T-helper 17 cell (primary cell): ENCODE measurements around the gene PTPRN2. TPM values are rescaled to one million over a fixed set of nuclear protein-coding genes. Genes with fewer than 3 reads are reported as not detected.

Source experiments
- ATAC-seq: fragments of 150-1000 bp; cut with Tn5 transposase; 2 replicates; pipeline ENCODE4 v1.10.0; 2021; ENCODE audit warnings: mild to moderate bottlenecking, moderate library complexity
- DNase-seq, 3 donors: peaks; one replicate each; pipeline versions ENCODE4 v3.0.0 to v3.0.0-alpha.2; 2020 to 2021
- H3K9me3 ChIP-seq: one replicate; pipeline ENCODE4 v1.7.0; 2013; ENCODE audit warnings: low read length, mild to moderate bottlenecking; ENCODE audit not compliant: control insufficient read depth, poor library complexity, severe bottlenecking
- H3K27ac Mint-ChIP-seq: one replicate; pipeline ENCODE4 v1.8.0; 2022; ENCODE audit warnings: mild to moderate bottlenecking, moderate library complexity, mixed read lengths
- H3K27me3 Mint-ChIP-seq: one replicate; pipeline ENCODE4 v1.8.0; 2022; ENCODE audit warnings: mixed read lengths
- H3K36me3 Mint-ChIP-seq: one replicate; pipeline ENCODE4 v1.8.0; 2022; ENCODE audit warnings: low read depth, mixed read lengths
- H3K4me1 Mint-ChIP-seq: one replicate; pipeline ENCODE4 v1.8.0; 2022; ENCODE audit warnings: mild to moderate bottlenecking, mixed read lengths
- H3K4me3 Mint-ChIP-seq: one replicate; pipeline ENCODE4 v1.8.0; 2022; ENCODE audit warnings: mild to moderate bottlenecking, moderate library complexity, mixed read lengths
- total RNA-seq, 4 donors: library from RNA in 2 of 4; stranded (reverse) in 2 of 4; gene quantifications; one replicate each; pipeline ENCODE4 v1.2.3 and lab custom pipeline; 2022 to 2026

PTPRN2 gene
- total RNA-seq, 2 donors from 2014 or later = 0.42 to 0.57 TPM

DNA sequence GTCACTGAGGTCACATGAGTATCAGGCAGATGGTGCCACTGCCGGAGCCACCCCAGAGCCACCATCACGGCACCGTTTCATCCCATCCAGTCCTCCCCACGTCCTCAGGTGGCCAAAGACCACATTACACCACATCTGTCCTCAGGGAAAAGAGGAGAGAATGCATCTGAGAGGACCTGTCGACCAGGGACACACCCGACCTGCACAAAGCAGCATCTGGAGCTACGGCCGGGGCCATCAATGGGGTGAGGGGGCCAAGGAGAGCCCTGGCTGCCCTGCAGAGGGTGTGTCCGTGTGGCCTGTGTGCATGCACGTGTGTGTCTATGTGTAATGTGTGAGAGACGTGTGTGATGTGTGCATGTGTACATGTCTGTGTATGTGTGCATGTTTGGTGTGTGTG is 770.2 kb downstream of the PTPRN2 start:
- Mint-ChIP-seq H3K36me3 (no peaks in the 10 kb centered on the region), H3K4me3 (no peak overlapping the region), H3K4me1 (peaks cover 3% of the 10 kb centered on the region), H3K27ac (no peak overlapping the region), H3K27me3 (no peaks in the 10 kb centered on the region)
- H3K9me3 ChIP-seq = no peaks in the 10 kb centered on the region
- no peak for ATAC-seq
- DNase-seq = no peak

DNA sequence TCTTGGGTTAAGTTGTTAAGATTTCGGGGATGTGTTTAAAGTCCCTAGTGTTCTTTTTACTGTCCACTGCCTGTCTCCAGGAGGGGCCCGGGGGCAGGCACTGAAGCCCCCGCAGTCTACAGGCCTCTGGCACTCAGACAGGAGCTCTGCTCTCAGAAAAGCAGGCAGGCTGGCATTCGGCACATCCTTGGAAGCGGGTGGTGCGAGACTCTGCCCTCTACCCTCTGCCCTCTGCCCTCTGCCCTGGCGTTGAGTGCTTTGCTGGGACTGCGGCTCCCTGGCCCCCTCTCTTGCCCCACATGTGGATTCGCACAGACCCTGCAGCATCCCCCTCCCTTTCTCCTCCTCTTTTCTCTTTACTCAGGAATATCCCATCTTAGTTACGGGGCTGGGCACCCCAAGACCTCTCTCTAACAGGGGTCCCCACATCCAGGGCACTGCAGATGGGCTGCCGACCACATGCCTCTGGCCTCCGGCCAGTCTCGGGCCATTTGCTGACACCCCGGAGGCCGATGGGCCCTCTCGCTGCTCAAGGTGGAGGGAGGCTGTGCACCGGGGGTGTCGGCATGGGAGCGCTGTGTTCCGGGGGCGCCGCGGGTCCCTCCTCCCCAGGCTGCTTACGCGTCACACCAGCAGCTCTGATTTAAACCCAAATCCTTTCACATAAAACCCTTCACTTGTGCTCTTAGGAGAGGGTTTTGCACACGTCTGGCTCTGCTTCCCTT is 770.9 kb downstream of the PTPRN2 start:
- ATAC-seq (no peak), DNase-seq (no peak)
- no peaks in the 10 kb centered on the region for H3K9me3 ChIP-seq
- Mint-ChIP-seq H3K27me3 (peaks cover 5% of the 10 kb centered on the region), H3K36me3 (no peaks in the 10 kb centered on the region), H3K4me1 (peaks cover 3% of the 10 kb centered on the region), H3K27ac (no peak overlapping the region), H3K4me3 (no peak overlapping the region)

DNA sequence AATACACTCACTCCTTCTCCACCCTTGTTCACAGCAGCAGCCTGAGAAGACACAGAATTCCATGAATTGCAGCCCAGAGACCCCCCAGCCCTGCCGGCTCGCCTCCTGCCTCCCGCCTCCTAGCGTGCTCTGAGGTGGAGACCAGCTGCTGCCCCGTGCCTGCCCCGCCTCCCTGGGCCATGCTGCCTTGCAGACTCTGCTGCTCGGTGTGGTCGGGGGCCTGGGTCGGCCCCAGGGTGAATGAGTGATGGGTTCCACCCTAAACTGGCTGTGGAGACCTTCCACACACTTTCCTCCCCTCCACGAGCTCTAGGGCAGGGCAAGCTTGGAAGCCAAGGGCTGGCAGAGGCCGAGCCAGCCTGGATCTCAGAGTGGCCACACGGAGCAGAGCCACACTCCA is 771.5 kb downstream of the PTPRN2 start:
- no peak overlapping the region for H3K27ac Mint-ChIP-seq
- no peaks in the 10 kb centered on the region for H3K36me3 Mint-ChIP-seq
- H3K4me1 Mint-ChIP-seq = peaks cover 3% of the 10 kb centered on the region
- H3K4me3 Mint-ChIP-seq = no peak overlapping the region
- DNase-seq = no peak
- peaks cover 5% of the 10 kb centered on the region for H3K27me3 Mint-ChIP-seq
- H3K9me3 ChIP-seq = no peaks in the 10 kb centered on the region
- ATAC-seq = no peak

DNA sequence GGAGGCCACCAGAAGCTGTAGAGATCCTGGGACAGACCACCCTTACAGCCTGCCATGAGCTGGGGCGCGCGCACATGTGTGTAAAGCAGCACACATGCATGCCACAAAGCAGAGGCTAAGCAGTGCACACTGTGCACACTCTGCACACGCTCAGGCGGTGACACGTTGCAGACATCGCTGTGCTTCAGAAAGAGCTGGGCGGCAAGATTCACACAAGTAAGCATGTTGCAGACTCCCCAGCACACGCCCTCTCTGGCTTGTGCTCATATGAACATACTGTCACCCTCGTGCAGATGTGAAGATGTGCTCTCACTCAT is 772.0 kb downstream of the PTPRN2 start:
- H3K36me3 Mint-ChIP-seq = no peaks in the 10 kb centered on the region
- H3K27me3 Mint-ChIP-seq = peaks cover 5% of the 10 kb centered on the region
- H3K4me3 Mint-ChIP-seq = no peak overlapping the region
- H3K4me1 Mint-ChIP-seq = peaks cover 3% of the 10 kb centered on the region
- ATAC-seq (no peak), DNase-seq (no peak)
- H3K9me3 ChIP-seq = no peaks in the 10 kb centered on the region
- H3K27ac Mint-ChIP-seq = no peak overlapping the region

DNA sequence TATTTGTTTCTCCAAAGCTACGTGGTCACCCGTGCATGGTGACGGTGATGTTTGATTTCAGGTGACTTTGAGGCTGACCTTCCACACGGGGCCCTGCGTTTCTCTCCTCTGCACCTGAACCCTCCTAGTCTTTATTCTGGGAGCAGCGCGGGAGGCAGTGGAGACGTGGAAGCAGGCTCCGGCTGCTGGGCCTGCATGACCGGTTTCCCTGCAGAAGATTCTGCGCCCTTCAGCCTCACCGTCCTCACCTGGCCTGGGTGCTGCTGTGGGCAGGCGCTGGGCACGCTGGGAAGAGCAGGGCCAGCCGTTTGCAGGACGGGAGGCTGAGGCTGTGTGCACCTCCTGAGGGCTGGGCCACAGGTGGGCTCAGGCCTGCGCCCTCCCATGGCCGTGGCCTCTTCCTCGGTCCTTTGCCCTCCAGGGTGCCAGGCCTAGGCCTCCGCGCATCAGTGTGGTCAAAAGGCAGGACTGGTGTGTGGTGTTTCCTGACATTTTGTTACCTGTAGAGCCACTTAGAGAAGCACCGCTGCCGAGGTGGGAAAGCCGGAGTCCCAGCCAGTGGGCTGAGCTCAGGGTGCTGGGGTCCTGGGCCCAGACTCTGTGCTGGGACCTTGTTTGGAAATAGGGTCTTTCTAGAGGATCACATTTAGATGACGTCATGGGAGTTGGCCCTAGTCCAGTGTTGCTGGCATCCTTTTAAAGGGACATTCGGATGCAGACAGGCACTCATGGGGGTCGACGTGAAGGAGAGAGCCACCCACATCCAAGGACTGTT is 772.5 kb downstream of the PTPRN2 start:
- no peaks in the 10 kb centered on the region for H3K9me3 ChIP-seq
- H3K4me3 Mint-ChIP-seq = no peak overlapping the region
- peaks cover 5% of the 10 kb centered on the region for H3K27me3 Mint-ChIP-seq
- H3K36me3 Mint-ChIP-seq = no peaks in the 10 kb centered on the region
- peaks cover 3% of the 10 kb centered on the region for H3K4me1 Mint-ChIP-seq
- DNase-seq = no peak
- no peak for ATAC-seq
- H3K27ac Mint-ChIP-seq = no peak overlapping the region

DNA sequence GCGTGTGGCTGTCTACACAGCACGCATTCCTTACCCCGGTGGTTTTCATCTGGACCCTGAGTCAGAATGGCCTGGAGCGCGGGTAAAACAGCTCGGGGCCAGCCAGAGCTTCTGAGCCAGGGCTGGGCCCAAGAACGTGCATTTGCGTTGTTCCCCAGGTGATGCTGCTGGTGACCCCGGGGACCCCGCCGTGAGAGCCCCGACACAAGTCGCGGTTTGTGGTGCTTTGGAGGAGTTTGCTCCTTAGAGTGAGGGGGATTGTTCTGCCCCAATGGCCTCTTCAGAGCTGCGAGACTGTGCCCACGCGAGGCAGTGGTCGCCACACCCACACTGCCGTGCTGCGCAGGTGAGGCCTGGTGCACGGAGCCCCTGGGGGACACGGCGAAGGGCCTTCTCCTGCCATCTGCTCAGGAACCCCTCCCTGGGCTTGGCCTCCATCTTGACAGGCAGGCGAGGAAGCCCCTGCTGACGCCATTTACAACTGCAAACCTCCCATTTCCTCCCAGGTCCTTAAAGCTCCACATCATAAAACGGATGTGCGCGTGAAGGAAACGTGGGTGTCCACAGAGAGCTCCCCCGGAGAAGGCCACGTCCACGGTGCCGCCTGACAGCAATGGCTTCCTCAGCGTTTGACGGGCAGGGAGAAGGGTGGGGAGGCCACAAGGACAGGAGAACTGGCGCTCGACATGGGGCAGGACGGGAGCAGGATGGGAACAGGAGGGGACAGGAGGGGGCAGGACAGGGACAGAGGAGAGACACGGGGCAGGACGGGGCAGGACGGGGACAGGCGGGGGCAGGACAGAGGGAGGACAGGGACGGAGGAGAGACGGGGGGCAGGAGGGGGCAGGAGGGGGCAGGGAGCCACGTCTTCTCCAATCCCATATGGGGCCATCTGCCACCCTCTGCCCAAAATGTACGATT is 773.6 kb downstream of the PTPRN2 start:
- ATAC-seq (no peak), DNase-seq (no peak)
- no peaks in the 10 kb centered on the region for H3K36me3 Mint-ChIP-seq
- no peak overlapping the region for H3K4me3 Mint-ChIP-seq
- H3K27me3 Mint-ChIP-seq = peaks cover 5% of the 10 kb centered on the region
- no peaks in the 10 kb centered on the region for H3K9me3 ChIP-seq
- H3K27ac Mint-ChIP-seq = no peak overlapping the region
- H3K4me1 Mint-ChIP-seq = peaks cover 3% of the 10 kb centered on the region

DNA sequence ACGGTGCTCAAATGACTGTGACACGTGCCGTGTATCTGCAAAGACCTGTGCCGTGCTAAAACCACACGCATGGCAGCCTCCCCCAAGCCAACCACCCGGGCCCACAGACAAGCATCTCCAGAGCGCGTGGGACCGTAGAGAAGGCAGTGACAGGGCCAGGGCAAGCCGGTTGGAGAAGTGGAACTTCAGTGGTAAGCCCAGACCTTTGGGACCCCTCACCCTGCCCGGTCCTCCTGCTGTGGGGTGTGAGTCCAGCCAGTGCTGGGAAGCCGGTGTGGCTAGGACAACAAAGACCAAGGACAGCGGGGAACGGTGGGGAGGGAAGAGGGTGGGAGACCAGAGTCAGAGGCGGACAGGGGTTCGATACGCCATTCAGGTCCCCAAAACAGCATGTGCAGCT is 774.6 kb downstream of the PTPRN2 start:
- H3K4me1 Mint-ChIP-seq = peaks cover 3% of the 10 kb centered on the region
- no peak overlapping the region for H3K4me3 Mint-ChIP-seq
- H3K27me3 Mint-ChIP-seq = peaks cover 5% of the 10 kb centered on the region
- no peak overlapping the region for H3K27ac Mint-ChIP-seq
- H3K36me3 Mint-ChIP-seq = no peaks in the 10 kb centered on the region
- DNase-seq (no peak), ATAC-seq (no peak)
- H3K9me3 ChIP-seq = no peaks in the 10 kb centered on the region

DNA sequence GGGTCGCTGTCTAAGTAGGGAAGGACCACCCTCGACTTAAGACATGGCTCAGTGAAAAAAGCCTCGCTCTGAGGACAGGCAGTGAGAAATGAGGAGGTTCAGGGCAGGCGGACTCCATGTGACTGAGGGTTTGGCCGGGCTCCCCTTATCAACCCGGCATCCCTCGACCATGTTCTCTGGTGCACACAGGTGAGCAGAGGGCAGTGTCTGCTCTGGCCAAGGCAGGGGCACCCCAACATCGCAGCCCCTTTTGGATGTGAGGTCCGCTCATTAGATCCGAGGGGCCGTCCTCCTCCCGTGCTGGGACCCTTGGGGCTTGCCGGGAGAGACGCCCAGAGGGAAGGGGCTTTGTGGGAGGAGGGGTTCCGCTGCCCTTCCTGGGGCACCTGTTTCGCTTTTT is 775.7 kb downstream of the PTPRN2 start:
- H3K27me3 Mint-ChIP-seq = peaks cover 5% of the 10 kb centered on the region
- no peak for ATAC-seq
- H3K27ac Mint-ChIP-seq = no peak overlapping the region
- no peaks in the 10 kb centered on the region for H3K9me3 ChIP-seq
- H3K4me3 Mint-ChIP-seq = no peak overlapping the region
- H3K36me3 Mint-ChIP-seq = no peaks in the 10 kb centered on the region
- DNase-seq = no peak
- no peaks in the 10 kb centered on the region for H3K4me1 Mint-ChIP-seq

DNA sequence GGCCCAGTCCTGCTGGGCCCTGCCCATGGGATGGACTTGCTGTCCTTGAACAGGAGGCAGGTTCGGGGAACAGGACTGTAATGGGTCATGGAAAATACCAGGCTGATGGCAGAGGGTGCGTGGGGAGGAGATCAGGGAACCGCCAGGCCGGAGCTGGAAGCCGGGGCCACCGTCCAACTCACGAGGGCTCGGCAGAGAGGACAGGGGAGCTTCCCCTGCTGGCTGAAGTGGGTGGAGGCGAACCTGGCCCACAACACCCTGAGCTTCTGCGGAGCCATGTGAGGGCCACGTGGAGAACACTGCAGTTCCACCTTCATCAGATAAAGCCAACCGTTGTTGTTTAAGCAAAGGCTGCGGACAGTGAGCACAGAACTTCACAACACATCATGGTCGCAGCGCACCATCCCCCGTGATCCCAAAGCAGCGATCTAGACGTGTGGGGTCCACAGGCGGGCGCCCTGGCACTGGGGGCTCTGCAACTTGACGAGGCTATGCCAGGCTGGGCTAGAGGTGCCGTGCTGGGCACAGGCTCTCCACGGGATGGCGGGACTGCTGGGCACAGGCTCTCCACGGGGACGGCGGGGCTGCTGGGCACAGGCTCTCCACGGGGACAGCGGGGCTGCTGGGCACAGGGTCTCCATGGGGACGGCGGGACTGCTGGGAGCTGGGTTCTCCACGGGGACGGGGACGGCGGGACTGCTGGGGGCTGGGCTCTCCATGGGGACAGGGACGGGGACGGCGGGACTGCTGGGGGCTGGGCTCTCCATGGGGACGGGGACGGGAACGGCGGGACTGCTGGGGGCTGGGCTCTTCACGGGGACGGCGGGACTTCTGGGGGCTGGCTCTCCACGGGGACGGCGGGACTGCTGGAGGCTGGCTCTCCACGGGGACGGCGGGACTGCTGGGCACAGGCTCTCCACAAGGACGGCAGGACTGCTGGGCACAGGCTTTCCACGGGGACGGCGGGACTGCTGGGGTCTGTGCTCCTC is 777.5 kb downstream of the PTPRN2 start:
- no peaks in the 10 kb centered on the region for H3K9me3 ChIP-seq
- peaks cover 7% of the 10 kb centered on the region for H3K27me3 Mint-ChIP-seq
- H3K4me3 Mint-ChIP-seq = no peak overlapping the region
- no peak for ATAC-seq
- H3K36me3 Mint-ChIP-seq = no peaks in the 10 kb centered on the region
- no peak for DNase-seq
- H3K4me1 Mint-ChIP-seq = no peaks in the 10 kb centered on the region
- H3K27ac Mint-ChIP-seq = no peak overlapping the region

DNA sequence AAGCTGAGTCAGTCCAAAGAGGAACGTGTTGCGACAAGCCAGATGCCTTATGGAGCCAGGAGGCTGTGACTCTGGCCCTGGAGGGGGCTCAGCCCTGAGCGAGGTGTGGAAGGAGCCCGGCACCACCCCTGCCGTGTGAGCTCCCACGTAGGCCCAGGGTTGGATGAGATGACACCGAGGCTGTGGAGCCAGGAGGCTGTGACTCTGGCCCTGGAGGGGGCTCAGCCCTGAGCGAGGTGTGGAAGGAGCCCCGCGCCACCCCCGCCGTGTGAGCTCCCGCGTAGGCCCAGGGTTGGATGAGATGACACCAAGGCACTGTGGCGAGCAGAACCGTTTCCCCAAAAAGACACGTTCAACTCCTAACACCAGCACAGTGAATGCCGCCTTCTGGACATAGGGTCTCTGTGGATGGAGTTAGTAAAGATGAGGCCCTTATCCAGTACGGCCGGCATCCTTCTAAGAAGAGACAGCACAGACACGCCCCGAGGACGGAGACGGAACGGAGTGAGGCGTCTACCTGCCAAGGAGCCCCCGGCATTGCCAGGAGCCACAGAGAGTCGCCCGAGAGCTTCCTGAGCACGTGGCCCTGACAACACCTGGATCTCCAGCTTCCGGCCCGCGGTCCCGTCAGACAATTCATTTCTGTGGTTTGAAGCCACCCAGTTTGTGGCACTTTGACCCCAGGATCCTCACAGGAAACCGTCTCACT is 778.3 kb downstream of the PTPRN2 start:
- H3K9me3 ChIP-seq = no peaks in the 10 kb centered on the region
- DNase-seq (no peak), ATAC-seq (no peak)
- no peaks in the 10 kb centered on the region for H3K36me3 Mint-ChIP-seq
- H3K27me3 Mint-ChIP-seq = peaks cover 13% of the 10 kb centered on the region
- no peak overlapping the region for H3K4me3 Mint-ChIP-seq
- no peaks in the 10 kb centered on the region for H3K4me1 Mint-ChIP-seq
- no peak overlapping the region for H3K27ac Mint-ChIP-seq

DNA sequence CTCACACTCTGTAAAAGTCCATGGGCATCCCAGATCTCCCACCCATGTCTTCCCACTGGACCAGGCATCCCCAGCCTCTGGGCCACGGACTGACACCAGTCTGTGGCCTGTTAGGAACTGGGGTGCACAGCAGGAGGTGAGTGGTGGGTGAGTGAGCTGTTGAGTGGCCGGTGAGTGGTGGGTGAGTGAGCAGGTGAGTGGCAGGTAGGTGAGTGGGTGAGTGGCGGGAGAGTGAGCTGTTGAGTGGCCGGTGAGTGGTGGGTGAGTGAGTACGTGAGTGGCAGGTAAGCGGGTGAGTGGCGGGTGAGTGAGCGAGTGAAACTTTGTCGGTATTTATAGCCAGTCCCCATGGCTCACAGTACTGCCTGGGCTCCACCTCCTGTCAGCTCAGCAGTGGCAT is 779.6 kb downstream of the PTPRN2 start:
- H3K36me3 Mint-ChIP-seq = no peaks in the 10 kb centered on the region
- H3K4me1 Mint-ChIP-seq = no peaks in the 10 kb centered on the region
- H3K4me3 Mint-ChIP-seq = no peak overlapping the region
- DNase-seq = no peak
- ATAC-seq = no peak
- H3K9me3 ChIP-seq = no peaks in the 10 kb centered on the region
- peaks cover 13% of the 10 kb centered on the region for H3K27me3 Mint-ChIP-seq
- no peak overlapping the region for H3K27ac Mint-ChIP-seq

DNA sequence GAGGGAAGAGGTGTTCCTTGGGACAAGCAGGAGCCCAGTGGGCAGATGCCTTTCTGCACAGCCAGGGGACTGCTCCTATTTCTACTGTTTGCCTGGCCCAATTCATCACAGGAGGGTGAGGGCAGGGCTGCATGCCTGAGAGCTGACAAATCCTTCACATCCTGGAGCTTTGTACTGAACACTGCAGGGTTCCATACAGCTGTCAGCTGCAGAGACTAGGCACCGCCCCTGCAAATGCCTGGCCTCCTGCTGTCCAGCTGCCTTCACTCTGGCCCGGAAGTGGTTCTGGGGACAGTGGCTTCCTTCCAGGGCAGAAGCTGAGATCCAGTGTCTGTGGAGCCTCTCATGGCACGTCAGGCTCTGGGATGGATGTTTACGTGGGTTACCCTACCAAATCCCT is 780.1 kb downstream of the PTPRN2 start:
- no peak overlapping the region for H3K4me3 Mint-ChIP-seq
- H3K27me3 Mint-ChIP-seq = peaks cover 13% of the 10 kb centered on the region
- DNase-seq (no peak), ATAC-seq (no peak)
- no peaks in the 10 kb centered on the region for H3K4me1 Mint-ChIP-seq
- no peaks in the 10 kb centered on the region for H3K9me3 ChIP-seq
- no peak overlapping the region for H3K27ac Mint-ChIP-seq
- H3K36me3 Mint-ChIP-seq = no peaks in the 10 kb centered on the region
